ENCODE measurements around the gene FNDC4.

The FNDC4 gene

GRCh38 chr2:27493948-27494283 is 1.1 kb downstream of the FNDC4 start:
- DNase-seq, result no peak

GRCh38 chr2:27492557-27492956 is 2.4 kb downstream of the FNDC4 start:
- DNase-seq, result no peak

DNA sequence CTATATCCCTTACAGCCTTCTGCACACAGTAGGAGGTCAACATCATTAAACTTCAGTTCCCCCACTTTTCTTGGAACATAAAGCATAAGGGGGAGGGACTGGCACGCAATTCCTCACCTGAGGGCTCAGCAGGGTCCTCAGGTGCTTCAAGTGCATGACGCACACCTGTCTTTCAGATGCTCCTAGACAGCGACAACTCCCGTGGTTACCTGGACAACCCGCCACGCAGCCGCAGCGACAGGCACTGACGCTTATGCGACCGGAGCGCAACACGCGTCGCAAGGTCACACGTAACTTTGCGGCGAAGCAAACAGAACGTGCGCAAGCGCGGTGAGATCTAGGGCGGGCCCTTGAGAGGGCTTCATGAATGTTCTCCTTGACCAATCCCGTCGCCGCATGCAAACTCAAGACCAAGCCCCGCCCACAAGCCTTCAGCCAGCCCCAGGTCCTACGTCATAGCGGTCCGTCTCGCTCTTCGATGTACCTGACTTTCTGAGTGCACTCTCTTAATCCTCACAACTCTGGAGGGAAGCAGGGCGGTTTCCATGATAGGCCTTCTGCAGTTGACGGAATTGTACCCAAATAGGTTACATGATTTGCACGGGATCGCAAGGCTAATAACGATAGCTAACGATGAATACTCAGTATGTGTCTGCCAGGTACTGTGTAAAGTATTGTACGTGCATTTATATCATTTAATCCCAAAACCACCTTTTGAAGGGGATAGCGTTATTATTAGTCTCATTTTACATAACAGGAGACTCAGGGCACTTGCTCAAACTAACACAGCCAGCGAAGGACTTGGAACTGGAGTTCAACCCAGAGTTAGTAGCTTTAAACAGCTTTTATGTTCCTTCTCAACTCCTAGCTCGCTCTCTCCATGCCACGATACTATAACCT is 5.3 kb downstream of the FNDC4 start, which contains the start of gene IFT172:
IFT172 (minus strand) TSS at position 246 of the 900 bp plus-strand sequence; CDS start at position 156, 90 bp downstream.
- DNase-seq, result peak; percentile 100

- DNase-seq, result peak in 2 of 3 experiments; percentile 77 to 82
Measured at GRCh38 chr2:27489118-27489497, 5.9 kb downstream of the FNDC4 start.

DNA sequence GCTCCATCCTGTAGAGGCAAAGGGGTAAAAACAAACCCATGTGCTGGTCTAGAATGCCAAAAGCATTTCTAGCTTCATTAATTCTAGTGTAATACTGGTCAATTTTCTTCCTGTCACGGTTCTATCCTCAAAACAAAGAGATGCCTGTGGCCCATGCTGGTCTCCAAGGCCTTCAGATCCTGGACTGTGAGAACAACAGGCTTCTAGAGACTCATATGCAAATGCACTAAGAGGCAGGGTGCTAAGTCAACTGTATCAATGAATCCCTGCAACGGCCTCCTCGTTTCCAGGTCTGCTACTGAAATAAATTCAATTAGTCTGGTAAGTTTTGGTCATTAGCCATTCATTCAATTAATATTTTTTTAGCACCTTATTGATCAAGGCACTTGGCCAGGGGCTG is 9.5 kb downstream of the FNDC4 start:
- DNase-seq, result no peak

- no peak for DNase-seq
Measured at GRCh38 chr2:27471961-27472360, 23.0 kb downstream of the FNDC4 start.

GRCh38 chr2:27464443-27464842 is 30.6 kb downstream of the FNDC4 start:
- no peak for DNase-seq

DNA sequence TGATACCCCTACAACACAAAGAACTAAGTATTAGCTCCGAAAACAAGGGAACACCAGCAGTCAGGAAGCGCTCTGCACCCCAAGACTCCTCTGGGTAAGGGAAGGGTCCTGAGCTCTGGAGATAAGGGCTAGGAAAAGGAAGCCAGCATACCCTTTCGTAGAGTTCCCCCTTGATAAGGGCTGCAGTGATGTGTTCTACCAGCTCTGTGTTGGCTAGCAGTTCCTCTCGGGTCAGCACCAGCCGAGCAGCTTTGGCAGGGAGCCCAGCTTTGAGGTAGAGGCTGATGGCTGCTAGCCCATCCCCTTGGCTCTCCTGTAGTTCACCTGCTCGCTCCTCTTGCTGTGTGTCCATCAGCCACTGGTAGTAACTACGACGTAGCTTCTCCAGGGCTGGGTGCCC is 33.9 kb downstream of the FNDC4 start:
- no peak for DNase-seq

DNA sequence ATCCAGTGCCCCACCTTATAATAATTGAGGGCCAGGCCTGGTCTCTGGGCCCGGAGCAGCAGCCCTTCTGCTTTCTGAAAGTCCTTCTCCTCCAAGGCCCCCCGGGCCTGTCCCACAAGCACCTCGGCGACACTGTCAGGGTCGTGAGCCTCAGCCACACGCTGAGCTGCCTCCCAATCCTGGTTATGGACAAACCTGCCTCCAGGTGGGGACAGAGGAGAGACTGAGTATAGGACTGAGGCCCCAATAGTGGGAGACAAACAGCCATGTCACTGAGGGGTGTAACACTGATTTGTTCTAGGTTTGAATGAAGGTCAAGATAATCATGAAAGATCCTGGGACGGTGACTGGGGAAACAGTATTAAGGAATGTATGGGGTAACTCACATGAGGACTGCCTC is 41.0 kb downstream of the FNDC4 start:
- DNase-seq, result no peak

DNA sequence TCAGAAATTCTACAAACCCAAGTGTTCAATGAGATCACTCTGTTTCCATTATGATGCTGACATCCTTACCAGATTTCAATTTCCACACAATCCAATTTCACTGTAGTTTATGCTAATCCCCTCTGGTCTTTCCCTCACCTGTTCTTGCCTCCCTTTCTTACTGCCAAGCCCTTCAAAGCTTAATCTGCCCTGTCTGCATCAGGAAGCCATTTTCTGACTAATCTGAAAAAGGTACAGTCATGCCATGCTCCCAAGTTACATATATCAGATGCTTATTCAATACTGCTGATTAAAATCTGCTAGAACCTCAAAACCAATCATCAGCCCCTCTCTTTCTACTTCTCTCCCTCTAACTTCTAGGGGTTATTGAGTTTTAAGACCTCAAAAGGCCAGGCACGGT is 43.9 kb downstream of the FNDC4 start:
- DNase-seq, result no peak

- peak in 2 of 3 experiments; percentile 28 to 72 for DNase-seq
Measured at GRCh38 chr2:27448381-27448780, 46.6 kb downstream of the FNDC4 start.

GRCh38 chr2:27446057-27446456 is 48.9 kb downstream of the FNDC4 start:
- DNase-seq, result peak in 1 of 3 experiments; percentile 16

DNA sequence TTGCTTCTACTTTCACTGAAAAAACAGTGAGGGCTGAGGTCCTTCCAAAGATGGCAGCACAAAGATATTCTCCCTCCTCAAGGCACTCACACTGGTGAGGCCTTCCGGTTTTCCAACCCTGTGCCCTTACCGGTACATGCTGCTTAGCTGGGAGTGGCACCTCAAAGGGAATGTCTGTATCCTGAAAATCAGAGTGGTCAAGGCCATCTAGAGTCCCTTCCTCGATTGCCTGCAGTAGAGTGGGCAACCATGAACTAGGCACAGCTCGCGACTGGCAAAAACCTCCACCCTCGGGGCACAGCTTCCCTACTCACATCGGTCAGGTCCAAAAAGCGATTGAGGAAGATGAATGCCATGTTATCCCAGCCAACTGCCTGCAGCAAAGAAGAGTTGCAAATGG is 49.4 kb downstream of the FNDC4 start:
- DNase-seq, result no peak

DNA sequence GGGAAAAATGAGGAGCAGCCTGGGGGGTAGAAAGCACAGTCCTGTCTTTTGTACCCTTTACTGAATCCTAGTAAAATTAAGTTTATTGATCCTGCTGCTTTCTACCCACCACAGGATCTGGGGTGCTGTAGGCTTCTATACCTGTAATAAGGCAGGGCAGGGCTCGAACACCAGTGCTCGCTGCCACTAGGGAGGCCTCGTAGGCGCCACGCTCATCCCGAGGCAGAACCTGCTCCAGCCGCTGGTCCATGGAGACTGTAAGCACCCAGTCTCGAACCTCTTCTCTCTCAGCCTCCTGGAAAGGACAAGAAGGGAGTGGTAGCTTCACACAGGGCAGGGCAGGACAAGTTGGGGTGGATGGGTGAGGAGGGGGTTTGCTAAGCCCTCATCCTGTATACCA is 49.8 kb downstream of the FNDC4 start:
- DNase-seq, result no peak

GRCh38 chr2:27442920-27443282 is 52.1 kb downstream of the FNDC4 start:
- no peak for DNase-seq

DNA sequence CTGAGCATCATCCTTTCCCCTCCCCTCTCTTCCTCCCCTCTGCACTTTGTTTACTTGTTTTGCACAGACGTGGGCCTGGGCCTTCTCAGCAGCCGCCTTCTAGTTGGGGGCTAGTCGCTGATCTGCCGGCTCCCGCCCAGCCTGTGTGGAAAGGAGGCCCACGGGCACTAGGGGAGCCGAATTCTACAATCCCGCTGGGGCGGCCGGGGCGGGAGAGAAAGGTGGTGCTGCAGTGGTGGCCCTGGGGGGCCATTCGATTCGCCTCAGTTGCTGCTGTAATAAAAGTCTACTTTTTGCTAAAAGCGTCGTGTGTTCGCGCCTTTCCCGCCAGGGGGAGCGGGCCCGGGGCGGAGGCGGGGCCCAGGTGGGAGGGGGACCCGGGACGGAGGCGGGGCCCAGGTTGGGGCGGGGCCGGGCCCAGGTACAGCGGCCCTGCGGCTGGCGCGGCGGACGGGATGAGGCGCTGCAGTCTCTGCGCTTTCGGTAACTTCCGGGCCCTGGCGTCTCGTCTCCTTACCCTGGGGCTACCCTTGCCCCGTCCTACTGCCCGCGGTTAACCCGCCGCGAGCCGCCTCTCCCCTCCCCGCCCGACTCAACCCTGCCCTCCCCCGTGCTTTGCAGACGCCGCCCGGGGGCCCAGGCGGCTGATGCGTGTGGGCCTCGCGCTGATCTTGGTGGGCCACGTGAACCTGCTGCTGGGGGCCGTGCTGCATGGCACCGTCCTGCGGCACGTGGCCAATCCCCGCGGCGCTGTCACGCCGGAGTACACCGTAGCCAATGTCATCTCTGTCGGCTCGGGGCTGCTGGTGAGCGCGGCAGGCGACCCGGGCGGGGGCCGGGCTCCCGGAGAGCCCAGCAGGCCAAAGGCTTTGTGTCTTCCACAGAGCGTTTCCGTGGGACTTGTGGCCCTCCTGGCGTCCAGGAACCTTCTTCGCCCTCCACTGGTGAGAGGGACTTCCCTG is 52.8 kb downstream of the FNDC4 start, which contains the start of gene KRTCAP3:
KRTCAP3 (plus strand) TSS at position 424 of the 962 bp plus-strand sequence; CDS start at position 456, 32 bp downstream.
- peak; percentile 64 to 81 (median 78) for DNase-seq

All from NCI-H1417 (cell line).